Activated CD4-positive, alpha-beta T cell treated with anti-CD3 and anti-CD28 coated beads for 36 hours (primary cell): ENCODE measurements around the gene MATCAP1. TPM values are rescaled to one million over a fixed set of nuclear protein-coding genes. Genes with fewer than 3 reads are reported as not detected.
A peak's percentile ranks its signal among the peaks of the same experiment; 100 is the strongest.

ENCODE experiments used
- ATAC-seq: fragments of 200-7000 bp; cut with Tn5 transposase; one replicate; pipeline ENCODE4 v1.10.0; 2021; ENCODE audit warnings: mild to moderate bottlenecking, moderate library complexity
- CTCF ChIA-PET: fragments of 350-600 bp; sonication (Branson Sonifier 250); formaldehyde crosslinking; loops from one replicate; lab custom pipeline; 2021; ENCODE audit warnings: antibody characterized with exemption; lab: Charles Lee
- POLR2A ChIA-PET: fragments of 350-600 bp; sonication (Branson Sonifier 250); formaldehyde crosslinking; loops from one replicate; lab custom pipeline; 2021; ENCODE audit warnings: antibody characterized with exemption, inconsistent platforms; lab: Charles Lee
- DNase-seq: peaks from one replicate; pipeline ENCODE4 v3.0.0-alpha.2; 2020
- H3K27ac Mint-ChIP-seq: one replicate; pipeline ENCODE4 v1.8.0; 2021; ENCODE audit warnings: mixed read lengths
- H3K27me3 Mint-ChIP-seq: one replicate; pipeline ENCODE4 v1.8.0; 2021; ENCODE audit warnings: mixed read lengths
- H3K36me3 Mint-ChIP-seq: one replicate; pipeline ENCODE4 v1.8.0; 2021; ENCODE audit warnings: low read depth, mixed read lengths
- H3K4me1 Mint-ChIP-seq: one replicate; pipeline ENCODE4 v1.8.0; 2021; ENCODE audit warnings: mixed read lengths
- H3K4me3 Mint-ChIP-seq: one replicate; pipeline ENCODE4 v1.8.0; 2021; ENCODE audit warnings: mild to moderate bottlenecking, moderate library complexity, mixed read lengths
- H3K9me3 Mint-ChIP-seq: one replicate; pipeline ENCODE4 v1.8.0; 2021; ENCODE audit warnings: low read depth, mixed read lengths
- intact Hi-C, 2 experiments: fragments of 100-400 bp; cut with DNase I in 1 of 2; cut with micrococcal nuclease in 1 of 2; formaldehyde crosslinking; loops; one replicate each; pipeline versions ENCODE4 v1.14.2 to v1.15.1; 2022 to 2024; cut with DNase I, micrococcal nuclease
- total RNA-seq, 2 experiments: library from RNA; stranded (reverse); gene quantifications; one replicate each; pipeline ENCODE4 v1.2.3, GENCODE V29; 2021

The MATCAP1 gene
- total RNA-seq, 2 experiments from 2014 or later: 28.8 to 30.4 TPM

GRCh38 chr16:67170168-67170948 is 13.4 kb downstream of the MATCAP1 start, which contains the start of gene NOL3:
TSS of gene NOL3 (plus strand) at chr16:67170538.
- Mint-ChIP-seq H3K36me3 (peaks cover 4% of the 10 kb centered on the region), H3K4me3 (peak within 1 kb of the TSS; percentile 70), H3K27ac (peak within 1 kb of the TSS; percentile 74), H3K4me1 (peaks cover 35% of the 10 kb centered on the region), H3K27me3 (peaks cover 63% of the 10 kb centered on the region), H3K9me3 (no peaks in the 10 kb centered on the region)
- intact Hi-C loops: loop anchor here in 1 of 2 experiments (1.0 kb wide), 1 partner anchor 11 kb away; the partner anchor contains the start of genes FBXL8 and TRADD
- ChIA-PET POLR2A (interaction anchor here (1.5 kb wide), 1 partner anchor 10 kb away, joined by 5 read pairs; the partner anchor contains the start of genes FBXL8 and TRADD), CTCF (interaction anchor here (0.7 to 3.3 kb wide), 8 partner anchors 10 to 191 kb away, joined by 3 to 15 read pairs (median 5); partner anchors contain the start of gene TMEM208)
- peak; percentile 89 for DNase-seq
- ATAC-seq: peak; percentile 58

- peak overlapping the region; percentile 70 for H3K4me3 Mint-ChIP-seq
- intact Hi-C loops: loop anchor here in 1 of 2 experiments (1.0 kb wide), 1 partner anchor 10 kb away; the partner anchor contains the start of genes FBXL8 and TRADD
- H3K27ac Mint-ChIP-seq: peak overlapping the region; percentile 74
- H3K4me1 Mint-ChIP-seq: peaks cover 38% of the 10 kb centered on the region
- peak; percentile 71 for DNase-seq
- peaks cover 4% of the 10 kb centered on the region for H3K36me3 Mint-ChIP-seq
- no peaks in the 10 kb centered on the region for H3K9me3 Mint-ChIP-seq
- CTCF ChIA-PET: interaction anchor here (0.7 to 3.3 kb wide), 7 partner anchors 9 to 191 kb away, joined by 3 to 15 read pairs (median 5); partner anchors contain the start of gene TMEM208
- no peak for ATAC-seq
- POLR2A ChIA-PET: interaction anchor here (1.5 kb wide), 1 partner anchor 9 kb away, joined by 5 read pairs; the partner anchor contains the start of genes FBXL8 and TRADD
- peaks cover 67% of the 10 kb centered on the region for H3K27me3 Mint-ChIP-seq
These were observed 14.1 kb downstream of the MATCAP1 start for GRCh38 chr16:67169642-67170167.

GRCh38 chr16:67169011-67169451 is 14.7 kb downstream of the MATCAP1 start:
- H3K27ac Mint-ChIP-seq: no peak overlapping the region
- no peaks in the 10 kb centered on the region for H3K9me3 Mint-ChIP-seq
- peaks cover 39% of the 10 kb centered on the region for H3K4me1 Mint-ChIP-seq
- ChIA-PET POLR2A (interaction anchor here (1.5 kb wide), 1 partner anchor 9 kb away, joined by 5 read pairs; the partner anchor contains the start of genes FBXL8 and TRADD), CTCF (interaction anchor here (0.5 to 3.3 kb wide), 9 partner anchors 9 to 1185 kb away, joined by 3 to 15 read pairs (median 3); partner anchors contain the start of gene PHAF1)
- H3K36me3 Mint-ChIP-seq: peaks cover 4% of the 10 kb centered on the region
- DNase-seq: no peak
- H3K27me3 Mint-ChIP-seq: peaks cover 70% of the 10 kb centered on the region
- no peak overlapping the region for H3K4me3 Mint-ChIP-seq
- intact Hi-C loops: no loop called here
- ATAC-seq: no peak

GRCh38 chr16:67167588-67167987 is 16.2 kb downstream of the MATCAP1 start:
- ChIA-PET POLR2A (interaction anchor here (0.6 kb wide), 1 partner anchor 156 kb away, joined by 3 read pairs; no protein-coding TSS in a partner anchor), CTCF (interaction anchor here (0.5 to 3.3 kb wide), 6 partner anchors 10 to 215 kb away, joined by 3 to 15 read pairs (median 4); partner anchors contain the start of gene B3GNT9)
- peaks cover 28% of the 10 kb centered on the region for H3K4me1 Mint-ChIP-seq
- DNase-seq (no peak), ATAC-seq (no peak)
- no peak overlapping the region for H3K4me3 Mint-ChIP-seq
- H3K36me3 Mint-ChIP-seq: peaks cover 4% of the 10 kb centered on the region
- intact Hi-C loops: no loop called here
- H3K27ac Mint-ChIP-seq: no peak overlapping the region
- no peaks in the 10 kb centered on the region for H3K9me3 Mint-ChIP-seq
- H3K27me3 Mint-ChIP-seq: peaks cover 60% of the 10 kb centered on the region

GRCh38 chr16:67166598-67167168 is 17.1 kb downstream of the MATCAP1 start:
- Mint-ChIP-seq H3K4me1 (peaks cover 36% of the 10 kb centered on the region), H3K27me3 (peaks cover 59% of the 10 kb centered on the region), H3K27ac (no peak overlapping the region), H3K4me3 (no peak overlapping the region), H3K9me3 (no peaks in the 10 kb centered on the region), H3K36me3 (peaks cover 6% of the 10 kb centered on the region)
- ChIA-PET POLR2A (no interaction called here), CTCF (interaction anchor here (0.5 to 3.3 kb wide), 4 partner anchors 9 to 214 kb away, joined by 3 to 15 read pairs (median 5); partner anchors contain the start of gene B3GNT9)
- DNase-seq: peak; percentile 41
- intact Hi-C loops: no loop called here
- no peak for ATAC-seq

GRCh38 chr16:67166110-67166547 is 17.6 kb downstream of the MATCAP1 start:
- DNase-seq: no peak
- no peak overlapping the region for H3K4me3 Mint-ChIP-seq
- CTCF ChIA-PET: interaction anchor here (1.0 to 1.5 kb wide), 2 partner anchors 9 to 214 kb away, joined by 4 to 6 read pairs; no protein-coding TSS in a partner anchor
- intact Hi-C loops: no loop called here
- H3K27ac Mint-ChIP-seq: no peak overlapping the region
- H3K36me3 Mint-ChIP-seq: peaks cover 8% of the 10 kb centered on the region
- no peaks in the 10 kb centered on the region for H3K9me3 Mint-ChIP-seq
- peaks cover 36% of the 10 kb centered on the region for H3K4me1 Mint-ChIP-seq
- no peak for ATAC-seq
- peaks cover 56% of the 10 kb centered on the region for H3K27me3 Mint-ChIP-seq
- POLR2A ChIA-PET: interaction anchor here (0.6 kb wide), 1 partner anchor 318 kb away, joined by 3 read pairs; no protein-coding TSS in a partner anchor

- Mint-ChIP-seq H3K27ac (no peak overlapping the region), H3K36me3 (peaks cover 7% of the 10 kb centered on the region), H3K9me3 (no peaks in the 10 kb centered on the region), H3K27me3 (peaks cover 51% of the 10 kb centered on the region), H3K4me1 (peaks cover 35% of the 10 kb centered on the region), H3K4me3 (no peak overlapping the region)
- POLR2A ChIA-PET: interaction anchor here (0.6 kb wide), 2 partner anchors 232 to 319 kb away, joined by 3 read pairs; no protein-coding TSS in a partner anchor
- intact Hi-C loops: no loop called here
- DNase-seq (peak; percentile 39), ATAC-seq (no peak)
- CTCF ChIA-PET: interaction anchor here (1.0 to 1.7 kb wide), 2 partner anchors 8 to 10 kb away, joined by 6 to 10 read pairs; no protein-coding TSS in a partner anchor
These were observed 18.4 kb downstream of the MATCAP1 start for GRCh38 chr16:67165121-67166078.

GRCh38 chr16:67164599-67165061 is 19.1 kb downstream of the MATCAP1 start, which contains the start of gene HSF4:
TSS of gene HSF4 (plus strand) at chr16:67164745. CDS start at chr16:67164812, 67 bp downstream.
- peak; percentile 48 for DNase-seq
- ATAC-seq: no peak
- Mint-ChIP-seq H3K4me3 (no peak within 1 kb of the TSS), H3K27ac (no peak within 1 kb of the TSS), H3K27me3 (peaks cover 51% of the 10 kb centered on the region), H3K36me3 (peaks cover 7% of the 10 kb centered on the region), H3K9me3 (no peaks in the 10 kb centered on the region), H3K4me1 (peaks cover 29% of the 10 kb centered on the region)
- intact Hi-C loops: loop anchor here in 1 of 2 experiments (1.0 to 5.0 kb wide), 2 partner anchors 10 to 498 kb away; partner anchors contain the start of genes ACD and PARD6A
- CTCF ChIA-PET: interaction anchor here (1.7 to 4.5 kb wide), 2 partner anchors 9 to 11 kb away, joined by 10 to 39 read pairs; no protein-coding TSS in a partner anchor
- POLR2A ChIA-PET: no interaction called here

- ATAC-seq: no peak
- Mint-ChIP-seq H3K27ac (no peak overlapping the region), H3K36me3 (peaks cover 7% of the 10 kb centered on the region), H3K4me1 (peaks cover 29% of the 10 kb centered on the region), H3K9me3 (no peaks in the 10 kb centered on the region), H3K4me3 (no peak overlapping the region), H3K27me3 (peaks cover 48% of the 10 kb centered on the region)
- POLR2A ChIA-PET: interaction anchor here (1.2 kb wide), 1 partner anchor 9 kb away, joined by 4 read pairs; no protein-coding TSS in a partner anchor
- intact Hi-C loops: loop anchor here in 1 of 2 experiments (1.0 to 5.0 kb wide), 2 partner anchors 10 to 498 kb away; partner anchors contain the start of genes ACD and PARD6A
- CTCF ChIA-PET: interaction anchor here (0.7 to 4.5 kb wide), 9 partner anchors 9 to 179 kb away, joined by 3 to 39 read pairs (median 5); partner anchors contain the start of gene TMEM208
- DNase-seq: no peak
These were observed 19.7 kb downstream of the MATCAP1 start for GRCh38 chr16:67163999-67164558.
